Body of pancreas (tissue), 4 donors: ENCODE results near the gene SERAC1.

Experiments used
- POLR2A ChIP-seq, 3 donors: fragments of 450-650 bp; IDR thresholded peaks; one replicate each; pipeline ENCODE4 v1.6.1; 2016; ENCODE audit warnings: antibody characterized with exemption in 3 of 3, mild to moderate bottlenecking in 2 of 3
- TF ChIP-seq, protein P1 (sequence below), 7 experiments: fragments of 450-650 bp in 4 of 7; fragments of 200-600 bp in 3 of 7; sonication (generic) in 3 of 7; IDR thresholded peaks; one replicate each; pipeline ENCODE4 v1.5.1; 2016 to 2019; ENCODE audit warnings: antibody characterized with exemption in 7 of 7

DNA sequence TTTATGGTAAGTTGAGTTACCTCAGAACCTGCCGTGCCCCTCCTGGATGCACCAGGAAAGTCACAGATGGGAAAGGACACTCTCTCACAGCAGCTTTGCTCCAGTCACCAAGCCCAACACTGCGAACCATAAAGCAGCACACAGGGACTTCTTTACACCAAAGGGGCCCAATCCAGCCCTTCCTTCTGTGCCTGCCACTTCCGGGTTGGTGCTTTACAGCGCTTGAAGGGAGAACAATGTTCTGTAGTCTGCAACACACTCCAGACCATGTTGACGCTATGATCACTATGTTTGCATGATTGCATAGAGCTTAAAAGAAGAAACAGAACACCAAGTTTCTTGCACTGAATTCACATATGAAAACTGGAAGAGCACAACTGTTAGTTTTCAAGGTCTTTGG lies 57.1 kb downstream of the SERAC1 start:
- TF ChIP-seq, protein P1, sequence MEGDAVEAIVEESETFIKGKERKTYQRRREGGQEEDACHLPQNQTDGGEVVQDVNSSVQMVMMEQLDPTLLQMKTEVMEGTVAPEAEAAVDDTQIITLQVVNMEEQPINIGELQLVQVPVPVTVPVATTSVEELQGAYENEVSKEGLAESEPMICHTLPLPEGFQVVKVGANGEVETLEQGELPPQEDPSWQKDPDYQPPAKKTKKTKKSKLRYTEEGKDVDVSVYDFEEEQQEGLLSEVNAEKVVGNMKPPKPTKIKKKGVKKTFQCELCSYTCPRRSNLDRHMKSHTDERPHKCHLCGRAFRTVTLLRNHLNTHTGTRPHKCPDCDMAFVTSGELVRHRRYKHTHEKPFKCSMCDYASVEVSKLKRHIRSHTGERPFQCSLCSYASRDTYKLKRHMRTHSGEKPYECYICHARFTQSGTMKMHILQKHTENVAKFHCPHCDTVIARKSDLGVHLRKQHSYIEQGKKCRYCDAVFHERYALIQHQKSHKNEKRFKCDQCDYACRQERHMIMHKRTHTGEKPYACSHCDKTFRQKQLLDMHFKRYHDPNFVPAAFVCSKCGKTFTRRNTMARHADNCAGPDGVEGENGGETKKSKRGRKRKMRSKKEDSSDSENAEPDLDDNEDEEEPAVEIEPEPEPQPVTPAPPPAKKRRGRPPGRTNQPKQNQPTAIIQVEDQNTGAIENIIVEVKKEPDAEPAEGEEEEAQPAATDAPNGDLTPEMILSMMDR (IDR thresholded peaks at IDR 0.05), result no peak
- TF ChIP-seq POLR2A (IDR thresholded peaks at IDR 0.05), result no peak
